Mammary epithelial cell (primary cell): ENCODE measurements around the gene ANKRD11.

Experiments
- CTCF ChIP-seq, 2 donors: IDR thresholded peaks in 1 of 2; conservative IDR thresholded peaks in 1 of 2; 2 replicates each; pipeline ENCODE4 v1.5.1; 2011 to 2012; ENCODE audit warnings: inconsistent platforms in 2 of 2, low read length in 2 of 2, mild to moderate bottlenecking in 2 of 2, control low read depth in 1 of 2, low read depth in 1 of 2; ENCODE audit not compliant: insufficient read depth in 1 of 2; ENCODE audit errors: extremely low read depth in 1 of 2
- EZH2 ChIP-seq: IDR thresholded peaks from 2 replicates; pipeline ENCODE4 v1.6.1; 2012; ENCODE audit warnings: low read length, inconsistent platforms, borderline replicate concordance

- TF ChIP-seq EZH2 = no peak
- TF ChIP-seq CTCF (conservative IDR thresholded peaks at IDR 0.05 in 1 of 2, IDR thresholded peaks at IDR 0.05 in 1 of 2; ENCODE audit: extremely low read depth in 1 of 2, insufficient read depth in 1 of 2, low read depth in 1 of 2, low read length in 2 of 2) = no peak
These were observed 129.5 kb downstream of the ANKRD11 start for GRCh38 chr16:89360760-89361435.
